Measurements from ENCODE around the gene WDR44.
"Not testable (repeated sequence)": the region's sequence is repeated elsewhere in the genome, so short reads cannot be mapped to it uniquely, and the experiment has no call there.

Gene WDR44

GRCh38 chrX:118345464-118346257 is at the start of gene WDR44:
Gene WDR44 (plus strand): TSS chrX:118346106. CDS start chrX:118346504, 398 bp downstream.
- ATAC-seq (ENCODE audit: low read depth) (peak; percentile 87), DNase-seq (ENCODE audit: low spot score in 2 of 2) (peak; percentile 77 to 90)
- peak within 1 kb of the TSS; percentile 100 for H3K4me3 Mint-ChIP-seq
- H3K9me3 Mint-ChIP-seq, result no peaks in the 10 kb centered on the region
- H3K36me3 Mint-ChIP-seq, result no peaks in the 10 kb centered on the region
- H3K4me1 Mint-ChIP-seq, result peaks cover 22% of the 10 kb centered on the region
- no peaks in the 10 kb centered on the region for H3K27me3 Mint-ChIP-seq
- H3K27ac Mint-ChIP-seq, result peak within 1 kb of the TSS; percentile 98

DNA sequence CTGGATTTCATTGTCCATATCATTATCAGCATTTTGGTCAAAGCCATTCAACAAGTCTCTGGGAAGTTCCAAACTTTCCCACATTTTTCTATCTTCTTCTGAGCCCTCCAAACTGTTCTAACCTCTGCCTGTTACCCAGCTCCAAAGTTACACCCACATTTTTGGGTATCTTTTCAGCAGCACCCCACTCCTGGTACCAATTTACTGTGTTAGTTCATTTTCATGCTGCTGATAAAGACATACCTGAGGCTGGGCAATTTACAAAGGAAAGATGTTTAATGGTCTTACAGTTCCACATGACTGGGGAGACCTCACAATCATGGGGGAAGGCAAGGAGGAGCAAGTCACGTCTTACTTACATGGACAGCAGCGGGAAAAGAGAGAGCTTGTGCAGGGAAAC is 40.1 kb upstream of the WDR44 start:
- DNase-seq (ENCODE audit: low spot score in 2 of 2); H3K36me3 Mint-ChIP-seq; H3K27me3 Mint-ChIP-seq; ATAC-seq (ENCODE audit: low read depth); H3K27ac Mint-ChIP-seq; H3K9me3 Mint-ChIP-seq; H3K4me1 Mint-ChIP-seq; H3K4me3 Mint-ChIP-seq: not testable (repeated sequence)

DNA sequence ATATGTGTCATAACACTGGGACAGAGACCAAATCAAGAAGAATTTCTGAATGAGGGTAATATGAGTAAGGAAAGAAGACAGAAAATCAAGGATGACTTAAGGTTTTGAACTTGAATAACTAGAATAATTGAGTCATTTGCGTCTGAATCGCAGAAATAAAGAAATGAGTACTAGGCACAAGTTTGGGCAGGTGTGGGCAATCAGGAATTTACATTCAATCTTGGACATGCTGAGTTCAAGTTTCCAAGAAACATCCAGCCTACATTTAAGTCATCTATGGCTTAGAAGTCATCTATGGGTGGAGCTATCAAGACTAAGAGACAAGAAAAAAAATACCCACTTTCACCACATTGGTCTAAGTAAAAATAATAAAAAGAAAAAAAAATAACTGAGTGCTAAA is 30.4 kb upstream of the WDR44 start:
- ATAC-seq (ENCODE audit: low read depth), result no peak
- H3K27ac Mint-ChIP-seq, result no peak overlapping the region
- peaks cover 8% of the 10 kb centered on the region for H3K27me3 Mint-ChIP-seq

GRCh38 chrX:118324588-118324987 is 21.3 kb upstream of the WDR44 start:
- peaks cover 5% of the 10 kb centered on the region for H3K4me1 Mint-ChIP-seq
- H3K4me3 Mint-ChIP-seq, result no peak overlapping the region
- peaks cover 2% of the 10 kb centered on the region for H3K27me3 Mint-ChIP-seq
- DNase-seq (ENCODE audit: low spot score in 2 of 2) (no peak), ATAC-seq (ENCODE audit: low read depth) (no peak)
- H3K36me3 Mint-ChIP-seq, result no peaks in the 10 kb centered on the region
- H3K27ac Mint-ChIP-seq, result no peak overlapping the region
- H3K9me3 Mint-ChIP-seq, result no peaks in the 10 kb centered on the region

More for the DNA sequence above, 30.4 kb upstream of the WDR44 start:
- Mint-ChIP-seq H3K4me3 (no peak overlapping the region), H3K4me1 (no peaks in the 10 kb centered on the region), H3K9me3 (no peaks in the 10 kb centered on the region), H3K36me3 (no peaks in the 10 kb centered on the region)
- no peak for DNase-seq (ENCODE audit: low spot score in 2 of 2)

DNA sequence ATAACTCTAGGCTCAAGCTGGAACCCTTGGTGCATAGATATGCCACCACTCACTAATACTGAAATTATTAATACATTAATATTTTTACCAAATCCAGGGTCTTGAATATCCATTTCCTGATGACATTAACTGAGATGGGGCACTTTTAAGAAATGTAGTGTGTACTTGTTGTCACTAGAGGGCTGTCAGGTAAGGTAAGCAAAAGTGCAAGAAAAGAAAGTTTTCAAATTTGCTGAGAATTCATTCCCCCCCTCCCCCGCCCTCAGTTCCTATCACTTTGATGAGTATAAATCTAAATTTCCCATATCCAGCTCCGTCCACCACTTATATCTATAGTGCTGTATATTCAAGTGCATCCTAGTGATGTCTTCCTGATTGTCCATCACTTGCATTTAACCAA is 20.5 kb upstream of the WDR44 start:
- no peaks in the 10 kb centered on the region for H3K36me3 Mint-ChIP-seq
- H3K4me1 Mint-ChIP-seq, result peaks cover 5% of the 10 kb centered on the region
- DNase-seq (ENCODE audit: low spot score in 2 of 2) (no peak), ATAC-seq (ENCODE audit: low read depth) (no peak)
- no peak overlapping the region for H3K27ac Mint-ChIP-seq
- H3K27me3 Mint-ChIP-seq, result peaks cover 2% of the 10 kb centered on the region
- no peaks in the 10 kb centered on the region for H3K9me3 Mint-ChIP-seq
- no peak overlapping the region for H3K4me3 Mint-ChIP-seq

DNA sequence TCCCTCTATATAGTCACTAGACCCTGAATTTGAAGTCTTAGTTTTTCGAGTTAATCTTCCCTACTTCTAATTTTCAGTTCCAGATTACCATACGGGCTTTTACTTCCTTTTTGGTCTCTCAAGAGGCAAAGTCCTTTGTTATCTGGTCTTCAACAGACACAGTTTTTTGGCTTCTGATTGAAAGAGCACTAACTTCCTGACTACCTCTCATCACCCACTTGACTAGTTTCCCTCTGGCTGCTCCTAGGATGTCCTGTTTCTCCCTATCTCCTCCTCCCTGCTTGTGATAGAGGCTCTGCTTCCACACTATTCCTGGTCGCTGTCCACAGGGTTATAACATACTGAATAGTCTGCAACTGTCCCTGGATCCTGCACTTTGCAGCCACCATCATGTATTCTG is 16.7 kb upstream of the WDR44 start:
- Mint-ChIP-seq H3K9me3 (no peaks in the 10 kb centered on the region), H3K36me3 (no peaks in the 10 kb centered on the region), H3K27ac (no peak overlapping the region), H3K4me3 (no peak overlapping the region), H3K27me3 (no peaks in the 10 kb centered on the region), H3K4me1 (peaks cover 3% of the 10 kb centered on the region)
- DNase-seq (ENCODE audit: low spot score in 2 of 2) (no peak), ATAC-seq (ENCODE audit: low read depth) (no peak)

- Mint-ChIP-seq H3K27me3 (no peaks in the 10 kb centered on the region), H3K27ac (no peak overlapping the region), H3K4me1 (no peaks in the 10 kb centered on the region), H3K36me3 (no peaks in the 10 kb centered on the region), H3K4me3 (no peak overlapping the region), H3K9me3 (no peaks in the 10 kb centered on the region)
- ATAC-seq (ENCODE audit: low read depth) (no peak), DNase-seq (ENCODE audit: low spot score in 2 of 2) (no peak)
Measured at GRCh38 chrX:118337687-118338086, 8.2 kb upstream of the WDR44 start.

DNA sequence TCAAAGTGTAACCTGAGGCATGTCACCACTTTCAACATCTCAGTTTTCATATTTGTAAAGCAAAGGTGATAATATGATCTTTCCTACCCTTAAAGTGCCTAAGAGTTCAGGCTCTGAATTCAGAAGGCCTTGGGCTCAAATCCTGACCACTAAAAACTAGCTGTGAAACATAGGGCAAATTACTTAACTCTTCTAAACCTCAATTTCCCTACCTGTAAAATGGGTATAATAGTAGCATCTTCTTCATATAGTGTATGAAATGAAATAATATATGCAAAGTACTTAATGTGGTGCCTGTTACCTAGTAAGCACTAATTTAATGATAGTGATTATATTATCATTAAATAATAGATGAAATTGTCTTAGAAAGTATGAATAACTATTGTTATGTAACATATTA is 7.0 kb upstream of the WDR44 start:
- Mint-ChIP-seq H3K4me3 (no peak overlapping the region), H3K36me3 (no peaks in the 10 kb centered on the region), H3K9me3 (no peaks in the 10 kb centered on the region), H3K4me1 (no peaks in the 10 kb centered on the region), H3K27me3 (no peaks in the 10 kb centered on the region), H3K27ac (no peak overlapping the region)
- no peak for ATAC-seq (ENCODE audit: low read depth)
- no peak for DNase-seq (ENCODE audit: low spot score in 2 of 2)

GRCh38 chrX:118345045-118345463 is 852 bp upstream of the WDR44 start:
- Mint-ChIP-seq H3K27ac (peak overlapping the region; percentile 98), H3K9me3 (no peaks in the 10 kb centered on the region)
- no peak for DNase-seq (ENCODE audit: low spot score in 2 of 2)

GRCh38 chrX:118346258-118347094 is 570 bp downstream of the WDR44 start:
- H3K36me3 Mint-ChIP-seq, result no peaks in the 10 kb centered on the region
- H3K9me3 Mint-ChIP-seq, result no peaks in the 10 kb centered on the region
- ATAC-seq (ENCODE audit: low read depth) (peak; percentile 34), DNase-seq (ENCODE audit: low spot score in 2 of 2) (peak; percentile 15 to 34)
- H3K4me3 Mint-ChIP-seq, result peak overlapping the region; percentile 100
- peak overlapping the region; percentile 98 for H3K27ac Mint-ChIP-seq
- no peaks in the 10 kb centered on the region for H3K27me3 Mint-ChIP-seq
- peaks cover 22% of the 10 kb centered on the region for H3K4me1 Mint-ChIP-seq

More at GRCh38 chrX:118345045-118345463, 852 bp upstream of the WDR44 start:
- Mint-ChIP-seq H3K27me3 (no peaks in the 10 kb centered on the region), H3K36me3 (no peaks in the 10 kb centered on the region), H3K4me1 (peaks cover 22% of the 10 kb centered on the region), H3K4me3 (peak overlapping the region; percentile 100)
- peak; percentile 8 for ATAC-seq (ENCODE audit: low read depth)

- DNase-seq (ENCODE audit: low spot score in 2 of 2), result no peak
- no peaks in the 10 kb centered on the region for H3K9me3 Mint-ChIP-seq
- no peak for ATAC-seq (ENCODE audit: low read depth)
- no peaks in the 10 kb centered on the region for H3K27me3 Mint-ChIP-seq
- peak overlapping the region; percentile 98 for H3K27ac Mint-ChIP-seq
- no peaks in the 10 kb centered on the region for H3K36me3 Mint-ChIP-seq
- H3K4me1 Mint-ChIP-seq, result peaks cover 22% of the 10 kb centered on the region
- peak overlapping the region; percentile 100 for H3K4me3 Mint-ChIP-seq
Measured at GRCh38 chrX:118347131-118347530, 1.2 kb downstream of the WDR44 start.

DNA sequence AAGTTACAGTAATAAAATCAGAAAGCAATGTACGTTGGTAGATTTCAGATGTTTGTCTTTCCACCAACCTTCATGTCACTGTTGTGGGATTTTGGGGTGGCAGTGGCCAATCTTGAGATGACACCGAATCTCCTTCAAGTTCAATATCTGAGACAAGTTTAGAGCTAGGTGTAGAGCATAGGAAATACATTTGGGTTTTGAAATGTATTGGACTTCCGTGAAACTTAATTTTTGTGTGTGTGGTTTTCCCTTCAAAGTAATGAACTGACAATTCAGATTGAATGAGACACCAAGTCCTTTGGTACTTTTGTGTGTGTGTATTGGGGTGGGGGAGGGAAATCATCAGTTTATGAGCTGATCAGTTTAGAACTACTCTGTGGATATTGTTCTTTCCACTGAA is 1.8 kb downstream of the WDR44 start:
- peaks cover 25% of the 10 kb centered on the region for H3K4me1 Mint-ChIP-seq
- no peak for ATAC-seq (ENCODE audit: low read depth)
- no peaks in the 10 kb centered on the region for H3K9me3 Mint-ChIP-seq
- H3K4me3 Mint-ChIP-seq, result peak overlapping the region; percentile 100
- H3K36me3 Mint-ChIP-seq, result no peaks in the 10 kb centered on the region
- H3K27ac Mint-ChIP-seq, result peak overlapping the region; percentile 98
- DNase-seq (ENCODE audit: low spot score in 2 of 2), result no peak
- H3K27me3 Mint-ChIP-seq, result no peaks in the 10 kb centered on the region

GRCh38 chrX:118348186-118348810 is 2.4 kb downstream of the WDR44 start:
- H3K9me3 Mint-ChIP-seq, result no peaks in the 10 kb centered on the region
- H3K36me3 Mint-ChIP-seq, result no peaks in the 10 kb centered on the region
- H3K4me3 Mint-ChIP-seq, result peak overlapping the region; percentile 11
- no peaks in the 10 kb centered on the region for H3K27me3 Mint-ChIP-seq
- peaks cover 29% of the 10 kb centered on the region for H3K4me1 Mint-ChIP-seq
- peak overlapping the region; percentile 98 for H3K27ac Mint-ChIP-seq
- no peak for DNase-seq (ENCODE audit: low spot score in 2 of 2)
- ATAC-seq (ENCODE audit: low read depth), result no peak

DNA sequence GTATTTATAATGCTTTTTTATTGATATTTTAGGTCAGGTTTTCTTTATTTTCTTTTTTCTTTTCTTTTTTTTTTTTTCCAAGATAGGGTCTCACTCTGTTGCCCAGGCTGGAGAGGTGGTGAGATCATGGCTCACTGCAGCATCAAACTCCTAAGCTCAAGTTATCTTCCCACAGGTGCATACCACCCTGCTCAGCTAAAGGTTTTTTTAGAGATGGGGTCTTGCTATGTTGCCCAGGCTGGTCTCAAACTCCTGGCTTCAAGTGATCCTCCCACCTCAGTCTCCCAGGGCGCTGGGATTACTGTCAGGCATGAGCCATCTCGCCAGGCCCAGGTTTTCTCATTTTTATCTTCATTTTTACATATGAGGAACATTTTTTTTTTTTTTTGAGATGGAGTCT is 3.3 kb downstream of the WDR44 start:
- H3K27ac Mint-ChIP-seq, result no peak overlapping the region
- no peaks in the 10 kb centered on the region for H3K9me3 Mint-ChIP-seq
- DNase-seq (ENCODE audit: low spot score in 2 of 2) (no peak), ATAC-seq (ENCODE audit: low read depth) (no peak)
- no peaks in the 10 kb centered on the region for H3K27me3 Mint-ChIP-seq
- H3K36me3 Mint-ChIP-seq, result no peaks in the 10 kb centered on the region
- H3K4me1 Mint-ChIP-seq, result peaks cover 29% of the 10 kb centered on the region
- H3K4me3 Mint-ChIP-seq, result no peak overlapping the region

Measured in memory B cell (primary cell).